GM19099 (cell line): Measurements from ENCODE around the gene TRIM41.

ENCODE experiments used
- POLR2A ChIP-seq: IDR thresholded peaks from 3 replicates; pipeline ENCODE4 v1.6.1; 2011; ENCODE audit warnings: low read depth; ENCODE audit not compliant: insufficient read length; ENCODE audit errors: extremely low read depth

TRIM41 gene

GRCh38 chr5:181203093-181203711 is 19.9 kb upstream of the TRIM41 start:
- TF ChIP-seq POLR2A = no peak

- no peak for TF ChIP-seq POLR2A
These were observed 19.3 kb upstream of the TRIM41 start for GRCh38 chr5:181203777-181204112.

- no peak for TF ChIP-seq POLR2A
These were observed 18.8 kb upstream of the TRIM41 start for GRCh38 chr5:181204113-181204825.

GRCh38 chr5:181204826-181205760 is 18.0 kb upstream of the TRIM41 start, which contains the start of gene TRIM7:
Gene TRIM7 (minus strand): TSS chr5:181205196. CDS start chr5:181205110, 86 bp downstream.
- no peak for TF ChIP-seq POLR2A

GRCh38 chr5:181205761-181206649 is 17.1 kb upstream of the TRIM41 start:
- TF ChIP-seq POLR2A = no peak

GRCh38 chr5:181207214-181207959 is 15.7 kb upstream of the TRIM41 start:
- no peak for TF ChIP-seq POLR2A

GRCh38 chr5:181207960-181208253 is 15.2 kb upstream of the TRIM41 start:
- TF ChIP-seq POLR2A = no peak

GRCh38 chr5:181211208-181211607 is 11.9 kb upstream of the TRIM41 start:
- no peak for TF ChIP-seq POLR2A

- TF ChIP-seq POLR2A = no peak
These were observed 11.0 kb upstream of the TRIM41 start for GRCh38 chr5:181212080-181212479.

GRCh38 chr5:181212934-181213333 is 10.1 kb upstream of the TRIM41 start:
- no peak for TF ChIP-seq POLR2A

GRCh38 chr5:181215997-181216989 is 6.8 kb upstream of the TRIM41 start:
- no peak for TF ChIP-seq POLR2A

GRCh38 chr5:181217111-181217802 is 5.8 kb upstream of the TRIM41 start:
- no peak for TF ChIP-seq POLR2A

- no peak for TF ChIP-seq POLR2A
These were observed 5.3 kb upstream of the TRIM41 start for GRCh38 chr5:181217803-181218062.
